H1 (cell line): ENCODE results near the gene ACRBP. TPM values are rescaled to one million over a fixed set of nuclear protein-coding genes. Genes with fewer than 3 reads are reported as not detected.

ENCODE experiments used
- CTCF ChIA-PET: fragments of 300-600 bp; sonication (Branson Sonifier 250); formaldehyde crosslinking; loops from one replicate; lab custom pipeline; 2021; ENCODE audit not compliant: partially characterized antibody; lab: Charles Lee
- POLR2A ChIA-PET: fragments of 300-600 bp; sonication (Branson Sonifier 250); formaldehyde crosslinking; loops from one replicate; lab custom pipeline; 2021; ENCODE audit warnings: inconsistent platforms; ENCODE audit not compliant: partially characterized antibody; lab: Charles Lee
- DNase-seq, 2 experiments: peaks; one replicate each; pipeline versions ENCODE4 v3.0.0 to v3.0.0-alpha.2; 2010 to 2022; ENCODE audit warnings: low spot score in 2 of 2, low read depth in 1 of 2, mixed read lengths in 1 of 2
- FAIRE-seq: peaks from 2 replicates; lab custom pipeline; 2011; peaks lifted over from hg19 to GRCh38; lab: Jason Lieb, UNC
- H2AFZ ChIP-seq: 2 replicates; pipeline ENCODE4 v1.8.1; 2012; ENCODE audit warnings: low read length, inconsistent platforms
- H2AK5ac ChIP-seq: 2 replicates; pipeline ENCODE4 v1.6.1; 2013; ENCODE audit warnings: low read depth, low read length
- H2BK120ac ChIP-seq: replicated peaks from 2 replicates; pipeline ENCODE3; 2013; ENCODE audit warnings: low read depth, low read length, inconsistent platforms
- H2BK12ac ChIP-seq: 2 replicates; pipeline ENCODE4 v1.6.1; 2013; ENCODE audit warnings: low read depth, low read length
- H2BK15ac ChIP-seq: 2 replicates; pipeline ENCODE4 v1.6.1; 2013; ENCODE audit warnings: low read length
- H2BK20ac ChIP-seq: 2 replicates; pipeline ENCODE4 v1.6.1; 2013; ENCODE audit warnings: low read length
- H2BK5ac ChIP-seq: 2 replicates; pipeline ENCODE4 v1.6.1; 2013; ENCODE audit warnings: low read depth, low read length
- H3K14ac ChIP-seq: 2 replicates; pipeline ENCODE4 v1.6.1; 2013; ENCODE audit warnings: inconsistent platforms; ENCODE audit not compliant: insufficient read length
- H3K18ac ChIP-seq: 2 replicates; pipeline ENCODE4 v1.6.1; 2013; ENCODE audit warnings: low read length; ENCODE audit errors: extremely low read depth
- H3K23ac ChIP-seq: 2 replicates; pipeline ENCODE4 v1.6.1; 2013; ENCODE audit warnings: inconsistent platforms; ENCODE audit not compliant: insufficient read length
- H3K23me2 ChIP-seq: 2 replicates; pipeline ENCODE4 v1.6.1; 2013; ENCODE audit warnings: low read depth, low read length
- H3K27ac ChIP-seq: 2 replicates; pipeline ENCODE4 v1.6.1; 2011; ENCODE audit warnings: low read depth, low read length, inconsistent platforms
- H3K27me3 ChIP-seq, 4 experiments: replicated peaks in 1 of 4; 1 replicate in 1 of 4; 2 replicates in 3 of 4; pipeline versions ENCODE4 v1.6.1 to v1.8.1; 2011 to 2013; ENCODE audit warnings: low read length in 3 of 4, mild to moderate bottlenecking in 3 of 4, inconsistent platforms in 2 of 4, mixed read lengths in 2 of 4, moderate library complexity in 1 of 4; ENCODE audit not compliant: control insufficient read depth in 3 of 4, insufficient read depth in 3 of 4; ENCODE audit errors: extremely low read depth in 1 of 4
- H3K36me3 ChIP-seq, 4 experiments: 2 replicates each; pipeline versions ENCODE4 v1.6.1 to v1.8.1; 2011 to 2013; ENCODE audit warnings: mild to moderate bottlenecking in 4 of 4, low read length in 3 of 4, moderate library complexity in 2 of 4, control low read depth in 1 of 4, inconsistent platforms in 1 of 4; ENCODE audit not compliant: insufficient read depth in 4 of 4, control insufficient read depth in 2 of 4
- H3K4ac ChIP-seq: replicated peaks from 2 replicates; pipeline ENCODE3; 2013; ENCODE audit warnings: low read length, low read depth, mixed read lengths, inconsistent platforms; ENCODE audit not compliant: insufficient read length
- H3K4me1 ChIP-seq, 4 experiments: replicated peaks in 1 of 4; 1 replicate in 1 of 4; 2 replicates in 3 of 4; pipeline versions ENCODE4 v1.6.1 to v1.8.1; 2011 to 2013; ENCODE audit warnings: low read length in 3 of 4, inconsistent platforms in 2 of 4, mixed read lengths in 1 of 4; ENCODE audit not compliant: insufficient read depth in 4 of 4, control insufficient read depth in 3 of 4
- H3K4me2 ChIP-seq, 2 experiments: 2 replicates each; pipeline versions ENCODE4 v1.6.1 to v1.8.1; 2011 to 2013; ENCODE audit warnings: low read depth in 2 of 2, low read length in 2 of 2, control low read depth in 1 of 2, inconsistent platforms in 1 of 2, mild to moderate bottlenecking in 1 of 2; ENCODE audit not compliant: insufficient read depth in 1 of 2
- H3K4me3 ChIP-seq, 4 experiments: fragments of 200-600, 300-600 bp in 1 of 4; sonication (generic), shearing (Covaris generic), sonication (Bioruptor Twin) in 1 of 4; 2 replicates each; pipeline versions ENCODE4 v1.5.1 to v1.8.1; 2011 to 2016; ENCODE audit warnings: low read length in 4 of 4, low read depth in 3 of 4, control low read depth in 2 of 4, inconsistent platforms in 2 of 4, mild to moderate bottlenecking in 2 of 4, mixed read lengths in 1 of 4, moderate library complexity in 1 of 4; ENCODE audit not compliant: insufficient read depth in 2 of 4; ENCODE audit errors: extremely low read depth in 1 of 4
- H3K56ac ChIP-seq: replicated peaks from 2 replicates; pipeline ENCODE3; 2013; ENCODE audit warnings: low read depth, mild to moderate bottlenecking, mixed read lengths, low read length, inconsistent platforms; ENCODE audit not compliant: insufficient read length
- H3K79me1 ChIP-seq: 2 replicates; pipeline ENCODE4 v1.6.1; 2013; ENCODE audit warnings: low read depth, low read length, control low read depth
- H3K79me2 ChIP-seq, 2 experiments: 2 replicates each; pipeline versions ENCODE4 v1.6.1 to v1.8.1; 2012 to 2013; ENCODE audit warnings: low read length in 2 of 2, mild to moderate bottlenecking in 2 of 2, inconsistent platforms in 1 of 2; ENCODE audit not compliant: insufficient read depth in 2 of 2, control insufficient read depth in 1 of 2
- H3K9ac ChIP-seq, 4 experiments: replicated peaks in 1 of 4; 1 replicate in 1 of 4; 2 replicates in 3 of 4; pipeline versions ENCODE4 v1.6.1 to v1.8.1; 2011 to 2013; ENCODE audit warnings: low read depth in 3 of 4, low read length in 3 of 4, control low read depth in 2 of 4, mild to moderate bottlenecking in 2 of 4, moderate library complexity in 2 of 4, inconsistent platforms in 1 of 4; ENCODE audit errors: extremely low read depth in 1 of 4
- H3K9me3 ChIP-seq, 2 experiments: 2 replicates each; pipeline versions ENCODE4 v1.6.1 to v1.8.1; 2012 to 2013; ENCODE audit warnings: mild to moderate bottlenecking in 2 of 2, moderate library complexity in 2 of 2, control low read depth in 1 of 2, inconsistent platforms in 1 of 2, low read depth in 1 of 2, low read length in 1 of 2, mixed read lengths in 1 of 2; ENCODE audit not compliant: insufficient read depth in 2 of 2
- H4K20me1 ChIP-seq, 2 experiments: replicated peaks in 1 of 2; 2 replicates each; pipeline versions ENCODE3 to v1.8.1; 2011 to 2013; ENCODE audit warnings: inconsistent platforms in 2 of 2, low read length in 2 of 2, mild to moderate bottlenecking in 1 of 2; ENCODE audit not compliant: insufficient read depth in 2 of 2, control insufficient read depth in 1 of 2
- H4K5ac ChIP-seq: 2 replicates; pipeline ENCODE4 v1.6.1; 2013; ENCODE audit warnings: low read length, low read depth, mixed read lengths, inconsistent platforms; ENCODE audit not compliant: insufficient read length
- H4K8ac ChIP-seq: 2 replicates; pipeline ENCODE4 v1.8.0; 2013; ENCODE audit warnings: mild to moderate bottlenecking, moderate library complexity, low read length, inconsistent platforms; ENCODE audit not compliant: insufficient read depth; ENCODE audit errors: extremely low read depth
- H4K91ac ChIP-seq: replicated peaks from 2 replicates; pipeline ENCODE3; 2013; ENCODE audit warnings: low read length, mixed read lengths, inconsistent platforms; ENCODE audit not compliant: insufficient read length
- CBX5 ChIP-seq: fragments of 300-800, 300-1000 bp; sonication (generic); IDR thresholded peaks from 2 replicates; pipeline ENCODE4 v1.7.1; 2016; ENCODE audit warnings: antibody characterized with exemption, low read length, low read depth
- CREB1 ChIP-seq: IDR thresholded peaks from 2 replicates; pipeline ENCODE4 v1.6.1; 2012; ENCODE audit warnings: inconsistent platforms
- CTCF ChIP-seq, 3 experiments: IDR thresholded peaks; 1 replicate in 2 of 3; 2 replicates in 1 of 3; pipeline versions ENCODE4 v1.5.1 to v1.6.1; 2011; ENCODE audit warnings: low read length in 3 of 3, mild to moderate bottlenecking in 3 of 3, inconsistent platforms in 2 of 3, low read depth in 1 of 3, moderate library complexity in 1 of 3; ENCODE audit not compliant: insufficient read depth in 1 of 3; ENCODE audit errors: control extremely low read depth in 1 of 3
- E2F6 ChIP-seq: IDR thresholded peaks from 2 replicates; pipeline ENCODE4 v1.6.1; 2012; ENCODE audit warnings: inconsistent platforms
- EP300 ChIP-seq, 2 experiments: IDR thresholded peaks; 1 replicate in 1 of 2; 2 replicates in 1 of 2; pipeline ENCODE4 v1.6.1; 2011 to 2012; ENCODE audit warnings: low read depth in 2 of 2, low read length in 2 of 2, mild to moderate bottlenecking in 2 of 2, borderline replicate concordance in 1 of 2, inconsistent platforms in 1 of 2, moderate library complexity in 1 of 2
- RBBP5 ChIP-seq: IDR thresholded peaks from 2 replicates; pipeline ENCODE4 v1.7.1; 2012; ENCODE audit warnings: low read depth, mild to moderate bottlenecking, inconsistent platforms, low read length, moderate library complexity, borderline replicate concordance
- SIN3A ChIP-seq, 2 experiments: IDR thresholded peaks in 1 of 2; conservative IDR thresholded peaks in 1 of 2; 2 replicates each; pipeline ENCODE4 v1.6.1; 2011 to 2012; ENCODE audit warnings: low read length in 2 of 2, improper control_type of control experiment in 1 of 2, low read depth in 1 of 2, mild to moderate bottlenecking in 1 of 2
- SP1 ChIP-seq: IDR thresholded peaks from 2 replicates; pipeline ENCODE4 v1.6.1; 2011; ENCODE audit warnings: low read depth, low read length
- TBP ChIP-seq: IDR thresholded peaks from 2 replicates; pipeline ENCODE4 v1.6.1; 2011; ENCODE audit warnings: low read depth, low read length, improper control_type of control experiment
- WGBS, 2 experiments: shearing (Covaris generic) in 1 of 2; methylation state at CpG; one replicate each; pipeline versions ENCODE4 v1.1.6 to v1.1.7; 2013 to 2015; ENCODE audit warnings: low lambda C conversion rate in 2 of 2, mixed read lengths in 2 of 2, inconsistent platforms in 1 of 2, low coverage in 1 of 2, missing lambda C conversion rate in 1 of 2; ENCODE audit not compliant: insufficient replicate concordance in 2 of 2, insufficient coverage in 1 of 2, insufficient read length in 1 of 2; ENCODE audit errors: extremely low coverage in 1 of 2, missing lambda C conversion rate in 1 of 2; 5-methylcytosine and 5-hydroxymethylcytosine counted together
- polyA plus RNA-seq, 7 experiments: library from polyadenylated mRNA; depleted of rRNA in 3 of 7; stranded (reverse) in 5 of 7; unstranded in 2 of 7; fragments of >200 nt in 5 of 7; fragments of 200-250 nt in 2 of 7; gene quantifications; 1 replicate in 5 of 7; 2 replicates in 1 of 7; 4 replicates in 1 of 7; pipeline versions ENCODE4 v1.2.1 to v1.2.3, GENCODE V29; 2011 to 2013; ENCODE audit warnings: missing spikeins in 2 of 7, mixed read lengths in 2 of 7
- total RNA-seq: library from RNA; stranded (reverse); fragmentation: NEBNext Ultra II Directional; extraction: Animal tissue kit (Norgen Biotek cat#: 25700); gene quantifications from 2 replicates; pipeline ENCODE4 v1.2.1, GENCODE V29; 2021

ACRBP gene
- total and polyA plus RNA-seq, 2 of the 8 experiments (the other 6 are each of a cell fraction or from before 2014, with no cell fraction given), result 0.80 to 5.2 TPM

GRCh38 chr12:6692888-6693287, 45.7 kb upstream of the ACRBP start:
- Histone ChIP-seq H4K91ac (no peak overlapping the region), H3K79me1 (peaks cover 8% of the 10 kb centered on the region), H3K4me1 (peaks cover 0 to 4% (median 3%) of the 10 kb centered on the region in 4 experiments; a peak in 5 of 7 replicates), H2BK120ac (no peak overlapping the region), H3K4ac (no peak overlapping the region), H4K8ac (no peak overlapping the region), H3K4me2 (no peak overlapping the region), H2BK12ac (no peak overlapping the region), H4K20me1 (no peaks in the 10 kb centered on the region), H3K18ac (no peak overlapping the region), H3K56ac (no peak overlapping the region), H2AFZ (no peak overlapping the region), H3K4me3 (no peak overlapping the region), H3K27ac (no peak overlapping the region), H3K79me2 (peaks cover 3 to 8% of the 10 kb centered on the region in 2 experiments), H3K14ac (no peak overlapping the region), H4K5ac (no peak overlapping the region), H3K23ac (no peak overlapping the region), H2BK20ac (no peak overlapping the region), H3K9ac (no peak overlapping the region), H3K27me3 (no peaks in the 10 kb centered on the region), H2BK15ac (no peak overlapping the region), H3K9me3 (no peaks in the 10 kb centered on the region), H3K36me3 (peaks cover 0 to 3% (median 1%) of the 10 kb centered on the region in 4 experiments; a peak in 1 of 8 replicates)
- DNase-seq, result no peak
- 64% methylated on average over 2 of the region's 2 CpGs; no CpG with 5 or more reads in 1 of the 2 experiments for WGBS, 2 experiments
- CTCF ChIA-PET, result interaction anchor here (0.7 to 7.7 kb wide), 17 partner anchors 8 to 204 kb away, joined by 3 to 55 read pairs (median 3); no protein-coding TSS in a partner anchor
- TF ChIP-seq CTCF (IDR thresholded peaks at IDR 0.05; ENCODE audit: control extremely low read depth in 1 of 3, insufficient read depth in 1 of 3, low read depth in 1 of 3, low read length in 3 of 3), result no peak
- no peak for TF ChIP-seq EP300 (IDR thresholded peaks at IDR 0.05; ENCODE audit: borderline replicate concordance in 1 of 2, low read depth in 2 of 2, low read length in 2 of 2)
- no peak for TF ChIP-seq SIN3A (conservative IDR thresholded peaks at IDR 0.05 in 1 of 2, IDR thresholded peaks at IDR 0.05 in 1 of 2; ENCODE audit: low read depth in 1 of 2, low read length in 2 of 2)
- no peak for TF ChIP-seq CBX5
- TF ChIP-seq RBBP5, result no peak
- no peak for TF ChIP-seq CREB1
- no peak for TF ChIP-seq TBP
- TF ChIP-seq SP1, result no peak
- TF ChIP-seq E2F6, result no peak
- TF ChIP-seq, all 59 proteins: peak for 0
- Histone ChIP-seq H2BK5ac (no peak overlapping the region), H3K23me2 (peaks cover 13% of the 10 kb centered on the region), H2AK5ac (no peak overlapping the region)
- POLR2A ChIA-PET, result interaction anchor here (0.6 to 2.4 kb wide), 12 partner anchors 9 to 245 kb away, joined by 3 to 13 read pairs (median 4); partner anchors contain the start of gene ACRBP
- no peak for FAIRE-seq
